GM12878 (cell line): ENCODE measurements around the gene RYR2. TPM values are rescaled to one million over a fixed set of nuclear protein-coding genes. Genes with fewer than 3 reads are reported as not detected.

ENCODE experiments used
- ATAC-seq: fragments of 200-7000 bp; cut with Tn5 transposase; 3 replicates; pipeline ENCODE4 v1.9.1; 2020; ENCODE audit warnings: mild to moderate bottlenecking, moderate library complexity
- BruUV-seq: library from RNA; stranded (reverse); fragments of 400-500 nt; replicated peaks from 2 replicates; lab custom pipeline; 2021; lab: Mats Ljungman, UMichigan
- CTCF ChIA-PET: fragments of 300-600 bp; sonication (Branson Sonifier 250); formaldehyde crosslinking; extraction: SDS; loops from one replicate; lab custom pipeline; 2021; ENCODE audit warnings: inconsistent platforms; lab: Yijun Ruan, JAX
- POLR2A ChIA-PET: fragments of 350-600 bp; formaldehyde crosslinking; extraction: SDS; loops from one replicate; lab custom pipeline; 2021; ENCODE audit warnings: inconsistent platforms; lab: Charles Lee
- RAD21 ChIA-PET: fragments of 300-600 bp; sonication (Branson Sonifier 250); formaldehyde crosslinking; loops from one replicate; lab custom pipeline; 2023; ENCODE audit warnings: antibody characterized with exemption; ENCODE audit not compliant: unreplicated experiment; lab: Charles Lee
- SMC1A ChIA-PET: fragments of 300-600 bp; sonication (Branson Sonifier 250); formaldehyde crosslinking; loops from one replicate; lab custom pipeline; 2023; ENCODE audit not compliant: unreplicated experiment, uncharacterized antibody; lab: Charles Lee
- DNase-seq: peaks from one replicate; pipeline ENCODE4 v3.0.0-alpha.2; 2011; ENCODE audit warnings: low read depth, low spot score
- FAIRE-seq: peaks from 3 replicates; lab custom pipeline; 2011; peaks lifted over from hg19 to GRCh38; lab: Jason Lieb, UNC
- H2AFZ ChIP-seq: 2 replicates; pipeline ENCODE4 v1.6.0; 2011; ENCODE audit warnings: low read depth, low read length, control low read depth; ENCODE audit not compliant: control insufficient read depth
- H3K27ac ChIP-seq: 2 replicates; pipeline ENCODE4 v1.5.1; 2011; ENCODE audit warnings: control low read depth; ENCODE audit not compliant: control insufficient read depth, insufficient read depth
- H3K27me3 ChIP-seq, 2 experiments: replicated peaks in 1 of 2; 2 replicates each; pipeline versions ENCODE4 v1.6.0 to v1.6.1; 2011; ENCODE audit warnings: low read length in 1 of 2; ENCODE audit not compliant: control insufficient read depth in 2 of 2, insufficient read depth in 2 of 2
- H3K36me3 ChIP-seq, 2 experiments: 2 replicates each; pipeline ENCODE4 v1.5.1; 2011; ENCODE audit warnings: low read length in 1 of 2; ENCODE audit not compliant: control insufficient read depth in 2 of 2, insufficient read depth in 2 of 2
- H3K4me1 ChIP-seq: 2 replicates; pipeline ENCODE4 v1.6.1; 2011; ENCODE audit warnings: mild to moderate bottlenecking, low read length, moderate library complexity, mixed read lengths; ENCODE audit not compliant: control insufficient read depth, insufficient read depth
- H3K4me2 ChIP-seq: 2 replicates; pipeline ENCODE4 v1.6.0; 2011; ENCODE audit warnings: control low read depth; ENCODE audit not compliant: control insufficient read depth, insufficient read depth
- H3K4me3 ChIP-seq: fragments of 200-600 bp; sonication (generic); 2 replicates; pipeline ENCODE4 v1.5.1; 2016
- H3K79me2 ChIP-seq: 2 replicates; pipeline ENCODE4 v1.6.0; 2011; ENCODE audit warnings: low read length; ENCODE audit not compliant: control insufficient read depth, insufficient read depth
- H3K9ac ChIP-seq: 2 replicates; pipeline ENCODE4 v1.8.0; 2011; ENCODE audit warnings: low read length, control low read depth, mixed read lengths; ENCODE audit not compliant: control insufficient read depth, insufficient read depth
- H3K9me3 ChIP-seq: replicated peaks from 3 replicates; pipeline ENCODE4 v1.5.1; 2011; ENCODE audit warnings: mild to moderate bottlenecking, low read length; ENCODE audit not compliant: control insufficient read depth, insufficient read depth
- H4K20me1 ChIP-seq: 2 replicates; pipeline ENCODE4 v1.6.0; 2011; ENCODE audit not compliant: control insufficient read depth, insufficient read depth
- ELK1 ChIP-seq: IDR thresholded peaks from 2 replicates; pipeline ENCODE4 v1.6.1; 2012; ENCODE audit warnings: low read depth, low read length, improper control_type of control experiment
- EZH2 ChIP-seq: IDR thresholded peaks from 2 replicates; pipeline ENCODE4 v1.6.1; 2012; ENCODE audit warnings: low read depth, mild to moderate bottlenecking, control low read depth, inconsistent platforms, low read length, borderline replicate concordance; ENCODE audit not compliant: control insufficient read depth
- IKZF1 ChIP-seq: fragments of 450-650 bp; conservative IDR thresholded peaks from 2 replicates; pipeline ENCODE4 v1.6.1; 2017; ENCODE audit warnings: antibody characterized with exemption, mild to moderate bottlenecking
- JUNB ChIP-seq: IDR thresholded peaks from 2 replicates; pipeline ENCODE4 v1.6.1; 2016; ENCODE audit warnings: antibody characterized with exemption, mild to moderate bottlenecking
- MYB ChIP-seq: fragments of 150-350 bp; IDR thresholded peaks from 2 replicates; pipeline ENCODE4 v1.6.1; 2014; ENCODE audit warnings: mild to moderate bottlenecking, low read depth, low read length, borderline replicate concordance
- SIX5 ChIP-seq: IDR thresholded peaks from 2 replicates; pipeline ENCODE4 v1.6.1; 2011; ENCODE audit warnings: mild to moderate bottlenecking, low read depth, low read length, moderate library complexity; ENCODE audit not compliant: severe bottlenecking
- ZBTB40 ChIP-seq: fragments of 450-650 bp; IDR thresholded peaks from 2 replicates; pipeline ENCODE4 v1.6.1; 2016; ENCODE audit warnings: mild to moderate bottlenecking, moderate library complexity, borderline replicate concordance
- WGBS: methylation state at CpG from one replicate; pipeline ENCODE4 v1.1.6; 2016; ENCODE audit warnings: low lambda C conversion rate; ENCODE audit not compliant: insufficient replicate concordance, insufficient coverage; ENCODE audit errors: missing lambda C conversion rate; 5-methylcytosine and 5-hydroxymethylcytosine counted together
- in situ Hi-C: fragments of 300-500 bp; cut with MboI; formaldehyde crosslinking; loops from 9 replicates; pipeline ENCODE4 v1.14.3; 2018; ENCODE audit warnings: mixed read lengths
- intact Hi-C: fragments of 100-400 bp; cut with micrococcal nuclease; formaldehyde crosslinking; loops from one replicate; pipeline ENCODE4 v1.14.2; 2022; ENCODE audit not compliant: unreplicated experiment
- polyA plus RNA-seq, 11 experiments: library from polyadenylated mRNA; depleted of rRNA in 4 of 11; unstranded in 6 of 11; stranded (reverse) in 5 of 11; fragments of >200 nt; fragmentation: Nextera tagmentation in 4 of 11; fragmentation: Illumina TruSeq in 1 of 11; extraction: Ambion mirVana in 4 of 11; extraction: Trizol in 1 of 11; gene quantifications; 1 replicate in 1 of 11; 2 replicates in 10 of 11; pipeline versions ENCODE4 v1.2.1 to v1.2.3, GENCODE V29; 2011 to 2016; ENCODE audit warnings: inconsistent platforms in 2 of 11, missing spikeins in 2 of 11, low read depth in 1 of 11
- total RNA-seq, 4 experiments: library from RNA; depleted of rRNA in 3 of 4; stranded (reverse); fragments of >200 nt in 3 of 4; fragmentation: Illumina TruSeq in 1 of 4; extraction: Trizol in 1 of 4; gene quantifications; 2 replicates each; pipeline versions ENCODE4 v1.2.1 to v1.2.3, GENCODE V29; 2013 to 2021

RYR2 gene
- total and polyA plus RNA-seq, 10 of the 15 experiments (the other 5 are each of a cell fraction or from before 2014, with no cell fraction given), result 0.01 to 0.04 TPM; not detected in 8

DNA sequence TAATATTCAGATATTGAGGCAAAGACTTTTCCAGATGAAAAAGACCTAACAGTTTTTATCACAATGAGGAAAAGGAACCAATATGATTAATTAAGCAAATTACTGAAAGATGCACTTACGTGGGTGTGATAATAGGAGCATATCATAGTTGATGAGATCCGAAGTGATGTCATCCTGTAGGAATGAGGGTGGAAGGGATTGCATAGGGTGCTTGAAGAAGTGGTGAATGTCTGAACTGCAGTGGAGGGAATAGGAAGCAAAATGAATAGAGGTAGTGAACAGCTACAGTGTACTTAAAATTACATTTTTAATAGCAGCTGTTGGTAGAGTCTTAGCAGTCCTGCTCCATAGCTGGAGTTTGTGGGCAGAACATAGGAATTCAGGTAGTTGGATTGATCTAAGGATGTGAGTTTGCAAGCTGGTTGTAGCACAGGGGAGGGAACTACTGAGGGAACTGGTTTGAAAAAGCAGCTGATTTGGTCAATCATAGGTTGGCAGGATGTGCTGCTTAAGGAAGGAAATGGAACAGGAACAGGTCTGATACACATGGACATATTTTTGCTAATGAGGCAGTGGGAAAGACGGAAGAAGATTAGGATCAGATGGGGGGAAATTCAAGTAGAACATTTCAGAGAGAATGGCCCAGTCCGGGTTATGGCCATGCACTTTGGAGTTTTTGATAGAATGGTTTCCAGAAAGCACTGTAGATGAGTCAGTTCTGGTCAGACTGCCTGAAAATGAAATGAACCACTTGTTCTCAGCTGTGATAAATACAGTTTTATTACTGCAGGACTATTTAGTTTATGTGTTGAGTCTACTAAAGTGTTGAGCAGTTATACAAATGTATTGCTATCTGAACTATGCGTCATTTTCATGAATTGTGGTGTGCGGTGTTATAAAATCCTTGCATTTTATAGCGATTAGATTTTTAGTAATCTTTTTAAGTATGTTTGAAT, 155.8 kb downstream of the RYR2 start:
- TF ChIP-seq JUNB (no peak), MYB (no peak), ELK1 (no peak), SIX5 (no peak), IKZF1 (no peak), EZH2 (no peak), ZBTB40 (no peak)
- 29% methylated on average over 7 of the region's 7 CpGs for WGBS
- in situ Hi-C loops, result no loop called here
- ATAC-seq (no peak), DNase-seq (no peak), FAIRE-seq (no peak)
- Histone ChIP-seq H3K36me3 (no peaks in the 10 kb centered on the region), H3K4me3 (no peak overlapping the region), H3K27ac (no peak overlapping the region), H3K4me2 (no peak overlapping the region), H4K20me1 (no peaks in the 10 kb centered on the region), H3K27me3 (no peaks in the 10 kb centered on the region; a peak in 1 of 4 replicates), H3K9me3 (no peaks in the 10 kb centered on the region), H3K4me1 (no peaks in the 10 kb centered on the region), H3K9ac (no peak overlapping the region), H3K79me2 (no peaks in the 10 kb centered on the region), H2AFZ (no peak overlapping the region)
- RAD21 ChIA-PET, result no interaction called here
- intact Hi-C loops, result no loop called here
- CTCF ChIA-PET, result no interaction called here
- SMC1A ChIA-PET, result no interaction called here
- POLR2A ChIA-PET, result no interaction called here
- no TSS peak for BruUV-seq
